ENCODE measurements around the gene QARS1.

Gene QARS1

GRCh38 chr3:49134471-49135265 lies 30.1 kb upstream of the QARS1 start:
- ChIA-PET CTCF (no interaction called here), POLR2A (no interaction called here)
- TF ChIP-seq, protein P1, sequence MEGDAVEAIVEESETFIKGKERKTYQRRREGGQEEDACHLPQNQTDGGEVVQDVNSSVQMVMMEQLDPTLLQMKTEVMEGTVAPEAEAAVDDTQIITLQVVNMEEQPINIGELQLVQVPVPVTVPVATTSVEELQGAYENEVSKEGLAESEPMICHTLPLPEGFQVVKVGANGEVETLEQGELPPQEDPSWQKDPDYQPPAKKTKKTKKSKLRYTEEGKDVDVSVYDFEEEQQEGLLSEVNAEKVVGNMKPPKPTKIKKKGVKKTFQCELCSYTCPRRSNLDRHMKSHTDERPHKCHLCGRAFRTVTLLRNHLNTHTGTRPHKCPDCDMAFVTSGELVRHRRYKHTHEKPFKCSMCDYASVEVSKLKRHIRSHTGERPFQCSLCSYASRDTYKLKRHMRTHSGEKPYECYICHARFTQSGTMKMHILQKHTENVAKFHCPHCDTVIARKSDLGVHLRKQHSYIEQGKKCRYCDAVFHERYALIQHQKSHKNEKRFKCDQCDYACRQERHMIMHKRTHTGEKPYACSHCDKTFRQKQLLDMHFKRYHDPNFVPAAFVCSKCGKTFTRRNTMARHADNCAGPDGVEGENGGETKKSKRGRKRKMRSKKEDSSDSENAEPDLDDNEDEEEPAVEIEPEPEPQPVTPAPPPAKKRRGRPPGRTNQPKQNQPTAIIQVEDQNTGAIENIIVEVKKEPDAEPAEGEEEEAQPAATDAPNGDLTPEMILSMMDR (IDR thresholded peaks at IDR 0.05; ENCODE audit: insufficient read depth, low read length, missing control alignments), result no peak
- H3K4me3 ChIP-seq (ENCODE audit: low read depth, low read length), result no peak overlapping the region; the same call in 1 of the 2 replicates
- no peak for DNase-seq (ENCODE audit: low read depth, low spot score)

DNA sequence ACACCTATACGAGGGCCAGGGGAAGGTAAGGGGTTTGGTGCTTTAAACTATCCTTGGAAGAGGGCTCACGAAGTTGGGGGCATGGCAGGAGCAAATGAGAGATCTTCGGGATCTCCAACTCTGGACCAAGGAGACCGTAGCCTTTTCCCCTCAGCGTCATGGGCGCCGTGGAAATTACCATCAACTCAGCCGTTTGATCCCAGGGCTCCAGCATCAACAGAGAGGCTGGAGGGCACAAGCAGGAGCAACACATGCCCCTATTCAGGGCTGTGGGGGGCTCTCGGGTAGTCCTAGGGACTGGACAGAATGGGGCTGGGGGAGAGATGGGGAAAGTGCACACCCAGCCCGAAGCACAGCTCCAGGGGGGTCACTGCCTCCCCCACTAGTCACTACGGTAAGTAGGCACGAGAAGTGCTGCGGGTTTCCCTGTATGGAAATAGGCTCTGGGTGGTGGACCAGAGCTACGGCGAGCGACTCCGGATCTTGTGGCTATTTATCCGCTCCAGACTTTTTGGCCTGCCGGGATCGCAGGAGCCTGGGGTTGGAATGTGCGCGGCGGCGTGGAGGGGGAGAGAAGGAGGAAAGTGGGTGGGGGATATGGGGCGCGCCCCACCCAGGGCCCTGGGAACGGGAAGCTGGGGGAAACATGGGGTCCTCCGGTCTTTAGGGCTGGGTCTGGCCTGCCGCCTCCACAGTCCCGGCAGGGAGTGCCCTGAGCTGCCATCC lies 28.8 kb upstream of the QARS1 start:
- DNase-seq (ENCODE audit: low read depth, low spot score), result peak; percentile 59
- TF ChIP-seq, protein P1 (IDR thresholded peaks at IDR 0.05; ENCODE audit: insufficient read depth, low read length, missing control alignments), result no peak
- ChIA-PET POLR2A (interaction anchor here (0.5 to 2.6 kb wide), 8 partner anchors 8 to 116 kb away, joined by 3 to 31 read pairs (median 5); partner anchors contain the start of genes KLHDC8B, NDUFAF3, QRICH1 and USP19), CTCF (interaction anchor here (0.9 to 1.7 kb wide), 4 partner anchors 12 to 41 kb away, joined by 3 to 7 read pairs (median 4); partner anchors contain the start of genes KLHDC8B and QRICH1)
- peak overlapping the region; percentile 95 for H3K4me3 ChIP-seq (ENCODE audit: low read depth, low read length)

- peak; percentile 56 for DNase-seq (ENCODE audit: low read depth, low spot score)
- POLR2A ChIA-PET, result interaction anchor here (0.9 to 2.6 kb wide), 8 partner anchors 8 to 111 kb away, joined by 3 to 31 read pairs (median 6); partner anchors contain the start of genes IMPDH2, KLHDC8B, NDUFAF3 and QRICH1
- CTCF ChIA-PET, result interaction anchor here (0.8 to 1.7 kb wide), 4 partner anchors 11 to 54 kb away, joined by 3 to 7 read pairs (median 4); partner anchors contain the start of gene KLHDC8B
- H3K4me3 ChIP-seq (ENCODE audit: low read depth, low read length), result peak within 1 kb of the TSS; percentile 95
- TF ChIP-seq, protein P1 (IDR thresholded peaks at IDR 0.05; ENCODE audit: insufficient read depth, low read length, missing control alignments), result peak; percentile 28
Measured at GRCh38 chr3:49132437-49133225, 28.1 kb upstream of the QARS1 start, which contains the start of gene LAMB2. Gene LAMB2, minus strand, starts transcription at chr3:49133050. Its CDS starts 183 bp downstream, at chr3:49132867.

DNA sequence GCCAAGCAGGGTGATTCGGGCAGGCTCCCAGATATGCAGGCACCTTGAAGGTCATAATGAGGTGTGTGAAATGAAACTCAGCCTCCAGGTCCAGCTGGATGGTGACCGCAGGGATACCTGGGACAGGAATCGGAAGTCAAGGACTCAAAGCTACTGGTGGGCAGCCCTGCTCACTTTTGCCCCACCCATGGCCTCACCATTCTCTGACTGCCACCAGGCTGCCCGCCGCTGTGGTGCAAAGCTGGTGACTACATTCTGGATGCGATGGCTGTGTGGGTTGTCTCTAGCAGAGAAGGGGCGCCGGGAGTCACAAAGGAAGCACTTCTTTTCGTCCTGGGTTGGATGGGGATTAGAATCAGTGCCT lies 27.5 kb upstream of the QARS1 start:
- H3K4me3 ChIP-seq (ENCODE audit: low read depth, low read length), result peak overlapping the region; percentile 95
- ChIA-PET CTCF (interaction anchor here (0.8 to 1.7 kb wide), 5 partner anchors 10 to 54 kb away, joined by 3 to 7 read pairs (median 4); partner anchors contain the start of genes KLHDC8B and USP19), POLR2A (interaction anchor here (1.0 to 2.6 kb wide), 5 partner anchors 8 to 110 kb away, joined by 5 to 31 read pairs (median 7); partner anchors contain the start of genes IMPDH2, NDUFAF3, QRICH1 and USP19)
- no peak for DNase-seq (ENCODE audit: low read depth, low spot score)
- TF ChIP-seq, protein P1 (IDR thresholded peaks at IDR 0.05; ENCODE audit: insufficient read depth, low read length, missing control alignments), result no peak

DNA sequence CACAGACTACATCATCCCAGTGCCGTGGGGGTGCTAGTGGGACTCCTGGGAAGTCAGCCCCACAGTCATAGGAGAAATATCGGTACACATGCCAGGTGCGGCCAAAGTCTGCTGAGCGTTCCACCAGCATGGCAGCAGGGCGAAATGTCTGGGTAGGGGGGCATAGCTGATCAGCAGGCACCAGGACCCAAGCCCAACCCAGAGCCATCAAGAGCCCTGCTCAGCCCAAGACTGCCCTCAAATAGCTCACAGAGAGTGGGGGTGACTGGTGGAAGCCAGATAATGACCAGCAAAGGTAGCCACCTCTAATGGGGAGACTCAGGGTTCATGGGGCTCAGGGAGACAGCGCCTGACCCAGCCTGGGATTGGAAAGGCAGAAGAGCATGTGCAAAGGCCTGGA lies 27.0 kb upstream of the QARS1 start:
- TF ChIP-seq, protein P1 (IDR thresholded peaks at IDR 0.05; ENCODE audit: insufficient read depth, low read length, missing control alignments), result no peak
- H3K4me3 ChIP-seq (ENCODE audit: low read depth, low read length), result peak overlapping the region; percentile 95
- CTCF ChIA-PET, result interaction anchor here (1.3 to 1.7 kb wide), 2 partner anchors 11 to 39 kb away, joined by 4 to 5 read pairs; partner anchors contain the start of gene USP19
- DNase-seq (ENCODE audit: low read depth, low spot score), result no peak
- POLR2A ChIA-PET, result interaction anchor here (1.9 to 2.6 kb wide), 2 partner anchors 10 to 110 kb away, joined by 5 to 25 read pairs; partner anchors contain the start of genes NDUFAF3 and USP19

All from AG04449 (cell line).